ENCODE data around the gene GSN. TPM values are rescaled to one million over a fixed set of nuclear protein-coding genes. Genes with fewer than 3 reads are reported as not detected.

GSN gene
- total RNA-seq, 1 experiment from 2014 or later: 278 TPM

DNA sequence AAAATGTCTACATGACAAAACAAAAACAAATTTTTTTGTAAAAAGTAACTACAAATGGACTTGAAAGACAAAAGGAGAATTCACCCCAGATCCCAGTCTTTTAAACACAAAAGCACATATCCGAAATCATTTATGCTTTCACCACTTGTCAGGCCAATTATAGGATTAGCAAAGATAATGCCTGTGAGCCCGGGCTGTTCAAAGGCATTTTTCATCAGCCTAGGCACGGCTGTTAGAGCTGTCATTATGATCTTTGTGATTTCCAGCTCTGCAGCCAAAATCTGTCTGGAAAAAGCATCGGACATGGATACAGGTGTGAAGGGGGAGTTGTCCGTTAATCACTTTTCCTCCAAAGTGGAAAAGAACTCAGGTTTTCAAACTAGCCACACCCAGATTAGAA, 42.7 kb upstream of the GSN start:
- H3K36me3 ChIP-seq (ENCODE audit: control insufficient read depth, insufficient read depth, low read length): no peaks in the 10 kb centered on the region
- CTCF ChIA-PET: no interaction called here
- no peaks in the 10 kb centered on the region for H3K27me3 ChIP-seq (ENCODE audit: control insufficient read depth, insufficient read depth, low read length)
- in situ Hi-C loops (cut with HindIII; ENCODE audit: low pct_unique_long_range_greater_than_20kb, low sequenced_read_pairs): no loop called here
- DNase-seq (ENCODE audit: low read depth, low spot score) (no peak), ATAC-seq (no peak)
- no peaks in the 10 kb centered on the region for H3K9me3 ChIP-seq (ENCODE audit: control insufficient read depth, insufficient read depth, low read depth, low read length)
- no peak overlapping the region for H3K27ac ChIP-seq (ENCODE audit: low read length)
- no peak for TF ChIP-seq SIN3A (IDR thresholded peaks at IDR 0.05; ENCODE audit: borderline replicate concordance, insufficient read depth, low read depth, low read length)
- TF ChIP-seq, protein P1, sequence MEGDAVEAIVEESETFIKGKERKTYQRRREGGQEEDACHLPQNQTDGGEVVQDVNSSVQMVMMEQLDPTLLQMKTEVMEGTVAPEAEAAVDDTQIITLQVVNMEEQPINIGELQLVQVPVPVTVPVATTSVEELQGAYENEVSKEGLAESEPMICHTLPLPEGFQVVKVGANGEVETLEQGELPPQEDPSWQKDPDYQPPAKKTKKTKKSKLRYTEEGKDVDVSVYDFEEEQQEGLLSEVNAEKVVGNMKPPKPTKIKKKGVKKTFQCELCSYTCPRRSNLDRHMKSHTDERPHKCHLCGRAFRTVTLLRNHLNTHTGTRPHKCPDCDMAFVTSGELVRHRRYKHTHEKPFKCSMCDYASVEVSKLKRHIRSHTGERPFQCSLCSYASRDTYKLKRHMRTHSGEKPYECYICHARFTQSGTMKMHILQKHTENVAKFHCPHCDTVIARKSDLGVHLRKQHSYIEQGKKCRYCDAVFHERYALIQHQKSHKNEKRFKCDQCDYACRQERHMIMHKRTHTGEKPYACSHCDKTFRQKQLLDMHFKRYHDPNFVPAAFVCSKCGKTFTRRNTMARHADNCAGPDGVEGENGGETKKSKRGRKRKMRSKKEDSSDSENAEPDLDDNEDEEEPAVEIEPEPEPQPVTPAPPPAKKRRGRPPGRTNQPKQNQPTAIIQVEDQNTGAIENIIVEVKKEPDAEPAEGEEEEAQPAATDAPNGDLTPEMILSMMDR (IDR thresholded peaks at IDR 0.05): no peak
- POLR2A ChIA-PET: interaction anchor here (0.6 kb wide), 1 partner anchor 201 kb away, joined by 8 read pairs; no protein-coding TSS in a partner anchor
- intact Hi-C loops (cut with micrococcal nuclease; ENCODE audit: unreplicated experiment): no loop called here
- H3K4me1 ChIP-seq (ENCODE audit: control insufficient read depth, insufficient read depth, low read length): no peaks in the 10 kb centered on the region; the same call in 1 of the 2 replicates
- H3K4me3 ChIP-seq (ENCODE audit: low read depth in 2 of 2, low read length in 2 of 2): no peak overlapping the region
- no TSS peak for BruUV-seq (replicated peaks)

DNA sequence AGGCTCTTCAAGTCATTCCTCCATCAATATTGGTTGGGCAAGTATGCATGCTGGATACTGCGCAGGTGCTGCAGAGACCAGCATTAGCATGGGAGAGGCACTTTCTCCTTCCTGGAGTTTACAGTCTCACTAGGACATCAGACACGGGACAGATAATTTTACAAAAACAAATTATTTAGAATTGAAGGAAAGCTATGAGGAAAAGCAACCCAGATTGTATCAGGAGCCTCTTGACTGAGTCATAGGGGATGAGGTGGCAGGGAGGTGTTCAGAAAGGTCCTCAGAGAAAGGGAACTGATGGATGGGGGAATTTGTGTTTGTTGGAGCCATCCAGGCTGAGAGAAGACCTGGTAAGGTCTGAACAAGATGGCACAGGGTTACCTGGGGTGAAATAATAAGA, 41.8 kb upstream of the GSN start:
- intact Hi-C loops (cut with micrococcal nuclease; ENCODE audit: unreplicated experiment): no loop called here
- DNase-seq (ENCODE audit: low read depth, low spot score): no peak
- no peak for TF ChIP-seq SIN3A (IDR thresholded peaks at IDR 0.05; ENCODE audit: borderline replicate concordance, insufficient read depth, low read depth, low read length)
- TF ChIP-seq, protein P2, sequence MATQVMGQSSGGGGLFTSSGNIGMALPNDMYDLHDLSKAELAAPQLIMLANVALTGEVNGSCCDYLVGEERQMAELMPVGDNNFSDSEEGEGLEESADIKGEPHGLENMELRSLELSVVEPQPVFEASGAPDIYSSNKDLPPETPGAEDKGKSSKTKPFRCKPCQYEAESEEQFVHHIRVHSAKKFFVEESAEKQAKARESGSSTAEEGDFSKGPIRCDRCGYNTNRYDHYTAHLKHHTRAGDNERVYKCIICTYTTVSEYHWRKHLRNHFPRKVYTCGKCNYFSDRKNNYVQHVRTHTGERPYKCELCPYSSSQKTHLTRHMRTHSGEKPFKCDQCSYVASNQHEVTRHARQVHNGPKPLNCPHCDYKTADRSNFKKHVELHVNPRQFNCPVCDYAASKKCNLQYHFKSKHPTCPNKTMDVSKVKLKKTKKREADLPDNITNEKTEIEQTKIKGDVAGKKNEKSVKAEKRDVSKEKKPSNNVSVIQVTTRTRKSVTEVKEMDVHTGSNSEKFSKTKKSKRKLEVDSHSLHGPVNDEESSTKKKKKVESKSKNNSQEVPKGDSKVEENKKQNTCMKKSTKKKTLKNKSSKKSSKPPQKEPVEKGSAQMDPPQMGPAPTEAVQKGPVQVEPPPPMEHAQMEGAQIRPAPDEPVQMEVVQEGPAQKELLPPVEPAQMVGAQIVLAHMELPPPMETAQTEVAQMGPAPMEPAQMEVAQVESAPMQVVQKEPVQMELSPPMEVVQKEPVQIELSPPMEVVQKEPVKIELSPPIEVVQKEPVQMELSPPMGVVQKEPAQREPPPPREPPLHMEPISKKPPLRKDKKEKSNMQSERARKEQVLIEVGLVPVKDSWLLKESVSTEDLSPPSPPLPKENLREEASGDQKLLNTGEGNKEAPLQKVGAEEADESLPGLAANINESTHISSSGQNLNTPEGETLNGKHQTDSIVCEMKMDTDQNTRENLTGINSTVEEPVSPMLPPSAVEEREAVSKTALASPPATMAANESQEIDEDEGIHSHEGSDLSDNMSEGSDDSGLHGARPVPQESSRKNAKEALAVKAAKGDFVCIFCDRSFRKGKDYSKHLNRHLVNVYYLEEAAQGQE (IDR thresholded peaks at IDR 0.05; ENCODE audit: insufficient read depth in 1 of 2, low read depth in 2 of 2, low read length in 1 of 2): no peak

DNA sequence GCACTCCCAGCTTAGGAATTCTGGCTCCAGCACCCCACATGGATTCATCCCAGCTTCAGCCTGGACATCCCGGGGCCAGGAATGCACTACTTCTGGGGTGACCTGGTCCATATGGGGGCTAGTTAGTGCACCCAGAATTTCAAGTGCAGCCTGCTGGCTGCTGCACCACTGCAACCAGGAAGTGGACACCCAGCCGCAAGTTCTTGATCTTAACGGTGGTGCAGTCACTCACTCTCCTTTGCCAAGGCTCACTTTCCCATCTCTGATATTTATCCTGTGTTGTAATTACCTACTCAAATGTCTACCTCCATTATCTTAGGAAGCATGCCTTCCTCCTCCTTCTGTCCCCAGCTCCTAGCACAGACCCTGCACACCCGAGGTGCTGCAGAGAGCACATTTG, 40.1 kb upstream of the GSN start:
- CTCF ChIA-PET: no interaction called here
- no peak overlapping the region for H3K4me3 ChIP-seq (ENCODE audit: low read depth in 2 of 2, low read length in 2 of 2)
- TF ChIP-seq, protein P1 (IDR thresholded peaks at IDR 0.05): no peak
- TF ChIP-seq SIN3A (IDR thresholded peaks at IDR 0.05; ENCODE audit: borderline replicate concordance, insufficient read depth, low read depth, low read length): no peak
- no peak for TF ChIP-seq POLR2AphosphoS5 (IDR thresholded peaks at IDR 0.05; ENCODE audit: low read depth, low read length)
- TF ChIP-seq, protein P2 (IDR thresholded peaks at IDR 0.05; ENCODE audit: insufficient read depth in 1 of 2, low read depth in 2 of 2, low read length in 1 of 2): no peak
- TF ChIP-seq TCF7L2 (IDR thresholded peaks at IDR 0.05; ENCODE audit: low read depth, low read length): no peak
- no peaks in the 10 kb centered on the region for H3K36me3 ChIP-seq (ENCODE audit: control insufficient read depth, insufficient read depth, low read length)
- POLR2A ChIA-PET: no interaction called here
- BruUV-seq (replicated peaks): no TSS peak
- H3K27me3 ChIP-seq (ENCODE audit: control insufficient read depth, insufficient read depth, low read length): no peaks in the 10 kb centered on the region
- H3K27ac ChIP-seq (ENCODE audit: low read length): no peak overlapping the region
- in situ Hi-C loops (cut with HindIII; ENCODE audit: low pct_unique_long_range_greater_than_20kb, low sequenced_read_pairs) (no loop called here), intact Hi-C loops (cut with micrococcal nuclease; ENCODE audit: unreplicated experiment) (no loop called here)
- H3K4me1 ChIP-seq (ENCODE audit: control insufficient read depth, insufficient read depth, low read length): no peaks in the 10 kb centered on the region; the same call in 1 of the 2 replicates
- ATAC-seq (no peak), DNase-seq (ENCODE audit: low read depth, low spot score) (no peak)
- no peaks in the 10 kb centered on the region for H3K9me3 ChIP-seq (ENCODE audit: control insufficient read depth, insufficient read depth, low read depth, low read length)

More for the DNA sequence above, 41.8 kb upstream of the GSN start:
- H3K27me3 ChIP-seq (ENCODE audit: control insufficient read depth, insufficient read depth, low read length): no peaks in the 10 kb centered on the region
- no peak overlapping the region for H3K4me3 ChIP-seq (ENCODE audit: low read depth in 2 of 2, low read length in 2 of 2)
- in situ Hi-C loops (cut with HindIII; ENCODE audit: low pct_unique_long_range_greater_than_20kb, low sequenced_read_pairs): no loop called here
- BruUV-seq (replicated peaks): no TSS peak
- no peaks in the 10 kb centered on the region for H3K9me3 ChIP-seq (ENCODE audit: control insufficient read depth, insufficient read depth, low read depth, low read length)
- CTCF ChIA-PET: no interaction called here
- H3K27ac ChIP-seq (ENCODE audit: low read length): no peak overlapping the region
- no peaks in the 10 kb centered on the region; the same call in 1 of the 2 replicates for H3K4me1 ChIP-seq (ENCODE audit: control insufficient read depth, insufficient read depth, low read length)
- POLR2A ChIA-PET: no interaction called here
- no peaks in the 10 kb centered on the region for H3K36me3 ChIP-seq (ENCODE audit: control insufficient read depth, insufficient read depth, low read length)
- ATAC-seq: no peak
